H1 (cell line): ENCODE measurements around the gene PAX8.

Experiments
- CTCF ChIP-seq, 3 experiments: IDR thresholded peaks; 1 replicate in 2 of 3; 2 replicates in 1 of 3; pipeline versions ENCODE4 v1.5.1 to v1.6.1; 2011; ENCODE audit warnings: low read length in 3 of 3, mild to moderate bottlenecking in 3 of 3, inconsistent platforms in 2 of 3, low read depth in 1 of 3, moderate library complexity in 1 of 3; ENCODE audit not compliant: insufficient read depth in 1 of 3; ENCODE audit errors: control extremely low read depth in 1 of 3
- RFX5 ChIP-seq: IDR thresholded peaks from 2 replicates; pipeline ENCODE4 v1.6.1; 2011; ENCODE audit warnings: low read depth, low read length, improper control_type of control experiment, borderline replicate concordance

GRCh38 chr2:113227698-113228097 lies 51.0 kb downstream of the PAX8 start:
- no peak for TF ChIP-seq RFX5
- no peak for TF ChIP-seq CTCF (IDR thresholded peaks at IDR 0.05; ENCODE audit: control extremely low read depth in 1 of 3, insufficient read depth in 1 of 3, low read depth in 1 of 3, low read length in 3 of 3)
